ENCODE results near the gene SART1.
"Not testable (repeated sequence)": the region's sequence is repeated elsewhere in the genome, so short reads cannot be mapped to it uniquely, and the experiment has no call there.

Gene SART1

DNA sequence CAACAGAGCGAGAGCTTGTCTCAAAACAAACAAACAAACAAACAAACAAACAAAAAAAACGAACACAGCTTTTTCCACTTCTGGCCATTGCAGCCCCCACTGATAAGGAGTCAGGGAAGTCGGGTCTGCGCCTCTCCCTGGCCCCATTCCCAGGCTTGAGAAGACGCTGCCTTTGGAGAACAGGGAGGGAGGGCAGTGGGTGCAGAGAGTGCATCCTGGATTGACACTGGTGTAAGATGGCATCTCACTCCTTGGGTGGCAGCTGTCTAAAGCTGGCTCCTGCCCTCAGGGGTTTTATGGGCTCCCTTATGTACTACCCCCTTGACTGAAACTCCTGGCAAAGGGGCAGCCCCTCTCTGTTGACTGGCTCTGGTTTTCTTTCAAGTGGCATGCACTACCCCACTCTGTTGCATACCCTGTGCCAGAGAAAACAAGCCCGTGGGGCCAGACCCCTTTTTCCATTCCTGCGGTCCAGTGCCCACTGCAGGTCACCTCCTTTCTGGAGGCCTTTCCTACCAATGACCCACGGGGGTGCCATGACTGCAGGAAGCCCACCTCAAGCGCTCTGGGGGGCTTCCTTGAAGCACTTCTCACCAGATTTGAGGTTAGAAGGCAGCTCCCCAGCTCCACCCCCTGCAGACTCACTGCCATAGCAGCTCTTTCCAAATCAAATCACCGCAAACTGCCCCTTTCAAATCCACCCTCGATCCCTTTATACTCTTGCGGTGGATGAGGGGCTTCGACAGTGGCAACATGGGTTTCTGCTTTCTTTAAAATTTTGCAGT lies 29.6 kb upstream of the SART1 start:
- no peak for DNase-seq (ENCODE audit: low read depth in 2 of 2)

DNA sequence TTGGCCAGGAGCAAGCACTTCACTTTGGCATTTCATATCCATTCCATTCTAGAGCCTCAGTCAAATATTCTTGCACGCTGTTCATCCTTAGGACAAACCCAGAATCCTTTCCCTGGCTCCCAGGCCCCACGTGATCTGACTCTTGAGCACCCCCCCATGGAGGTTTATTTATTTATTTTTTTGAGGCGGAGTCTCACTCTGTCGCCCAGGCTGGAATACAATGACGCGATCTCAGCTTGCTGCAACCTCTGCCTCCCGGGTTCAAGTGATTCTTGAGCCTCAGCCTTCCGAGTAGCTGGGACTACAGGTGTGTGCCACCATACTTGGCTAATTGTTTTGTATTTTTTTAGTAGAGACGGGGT lies 29.0 kb upstream of the SART1 start:
- no peak for DNase-seq (ENCODE audit: low read depth in 2 of 2)

DNA sequence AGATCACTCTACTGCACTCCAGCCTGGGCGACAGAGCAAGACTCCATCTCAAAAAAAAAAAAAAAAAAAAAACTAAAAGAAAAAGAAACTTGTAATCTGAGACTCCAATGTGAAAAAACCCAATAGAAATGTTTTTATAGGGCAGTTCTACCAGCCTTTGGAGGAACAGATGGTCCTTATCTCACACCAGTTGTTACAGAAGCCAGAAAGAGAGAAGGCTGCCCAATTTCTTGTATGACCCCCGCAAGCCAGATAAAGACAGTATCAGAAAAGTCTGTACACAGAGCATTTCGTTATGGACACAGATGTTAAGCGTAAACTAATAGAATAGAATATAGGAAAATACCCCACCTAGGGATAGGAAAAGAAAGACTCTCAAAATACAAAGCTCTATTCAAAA lies 27.5 kb upstream of the SART1 start:
- no peak for DNase-seq (ENCODE audit: low read depth in 2 of 2)

DNA sequence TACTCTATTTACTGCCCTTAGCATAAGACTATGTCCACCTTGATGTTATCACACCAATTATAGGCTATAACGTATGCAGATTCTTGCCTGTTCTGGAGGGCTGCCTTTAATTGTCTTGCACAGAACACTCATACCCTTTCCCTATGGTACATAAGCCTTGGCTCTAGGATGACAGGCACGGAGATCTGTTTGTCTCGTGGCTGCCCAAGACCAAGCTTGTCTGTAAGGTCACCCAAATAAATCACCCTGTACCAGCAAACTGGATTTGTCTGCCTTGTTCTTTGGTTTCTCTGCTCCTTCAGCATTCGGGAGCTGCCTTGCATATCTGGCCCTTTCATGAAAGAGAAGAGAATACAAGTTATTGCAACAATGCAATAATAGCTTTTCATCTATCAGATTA lies 23.8 kb upstream of the SART1 start:
- no peak for DNase-seq (ENCODE audit: low read depth in 2 of 2)

DNA sequence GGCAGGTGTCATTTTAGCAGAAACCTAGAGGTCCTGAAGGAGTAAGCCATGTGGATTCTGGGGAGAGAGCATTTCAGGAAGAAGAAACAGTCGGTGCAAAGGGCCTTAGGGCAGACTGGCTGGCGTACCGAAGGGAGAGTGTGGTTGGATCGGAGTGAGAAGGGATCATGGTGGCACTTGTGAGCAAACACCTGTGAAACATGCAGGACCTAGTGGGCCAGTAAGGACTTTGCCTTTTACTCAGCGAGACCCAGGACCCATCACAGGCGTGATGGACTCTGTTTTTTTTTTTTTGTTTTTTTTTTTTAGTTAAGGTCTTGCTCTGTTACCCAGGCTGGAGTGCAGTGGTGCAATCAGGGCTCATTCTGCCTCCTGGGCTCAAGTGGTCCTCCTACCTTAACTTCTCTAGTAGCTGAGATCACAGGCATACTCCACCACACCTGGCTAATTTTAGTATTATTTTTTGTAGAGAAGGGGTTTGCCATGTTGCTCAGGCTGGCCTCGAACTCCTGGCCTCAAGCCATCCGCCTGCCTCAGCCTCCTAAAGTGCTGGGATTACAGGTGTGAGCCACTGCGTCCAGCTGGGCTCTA lies 19.7 kb upstream of the SART1 start:
- no peak for DNase-seq (ENCODE audit: low read depth in 2 of 2)

DNA sequence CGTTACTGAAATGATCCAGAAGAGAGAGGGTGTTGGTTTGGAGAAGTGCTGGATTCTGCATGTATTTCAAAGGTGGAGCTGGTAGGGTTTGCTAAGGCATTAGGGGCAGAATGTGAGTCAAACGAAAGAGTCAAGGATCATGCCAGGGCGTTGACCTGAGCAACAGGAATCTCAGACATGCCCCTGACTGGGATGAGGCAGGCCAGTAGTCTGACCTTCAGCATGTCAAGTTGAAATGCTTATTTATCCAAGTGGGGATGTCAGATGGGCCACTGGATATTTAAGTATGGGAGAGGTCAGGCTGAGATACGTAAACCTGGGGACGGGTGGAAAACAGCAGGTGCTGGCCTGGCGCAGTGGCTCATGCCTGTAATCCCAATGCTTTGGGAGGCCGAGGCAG lies 19.0 kb upstream of the SART1 start:
- no peak for DNase-seq (ENCODE audit: low read depth in 2 of 2)

DNA sequence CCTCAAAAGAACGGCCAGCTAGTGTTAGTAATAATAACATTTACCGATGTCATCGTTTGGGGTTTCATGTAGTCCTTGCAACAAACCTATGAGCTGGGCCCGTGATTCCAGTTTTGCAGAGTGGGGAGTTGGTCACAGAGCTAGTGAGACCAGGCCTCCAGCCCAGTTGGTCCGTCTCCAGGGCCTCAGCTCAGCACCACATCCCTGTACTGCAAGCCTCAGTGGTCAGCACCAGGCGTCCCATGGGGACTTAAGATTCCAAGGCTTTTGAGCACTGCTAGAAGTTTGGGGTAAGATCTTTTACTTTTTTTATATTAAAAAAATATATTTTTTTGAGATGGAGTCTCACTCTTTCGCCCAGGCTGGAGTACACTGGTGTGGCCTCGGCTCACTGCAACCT lies 17.3 kb upstream of the SART1 start:
- DNase-seq (ENCODE audit: low read depth in 2 of 2): no peak

DNA sequence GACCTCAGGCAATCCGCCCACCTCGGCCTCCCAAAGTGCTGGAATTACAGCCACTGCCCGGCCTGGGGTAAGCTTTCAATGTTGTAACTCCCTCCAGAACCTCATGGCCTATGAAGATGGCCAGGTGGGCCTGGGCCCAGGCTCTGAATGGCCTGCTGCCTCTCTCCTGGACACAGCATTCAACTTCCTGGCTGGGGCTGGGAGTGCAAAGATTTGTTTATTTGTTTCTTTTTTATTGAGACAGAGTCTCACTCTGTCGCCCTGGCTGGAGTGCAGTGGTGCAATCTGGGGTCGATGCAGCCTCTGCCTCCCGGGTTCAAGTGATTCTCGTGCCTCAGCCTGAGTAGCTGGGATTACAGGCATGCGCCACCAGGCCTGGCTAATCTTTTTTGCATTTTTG lies 16.8 kb upstream of the SART1 start:
- DNase-seq (ENCODE audit: low read depth in 2 of 2): no peak

DNA sequence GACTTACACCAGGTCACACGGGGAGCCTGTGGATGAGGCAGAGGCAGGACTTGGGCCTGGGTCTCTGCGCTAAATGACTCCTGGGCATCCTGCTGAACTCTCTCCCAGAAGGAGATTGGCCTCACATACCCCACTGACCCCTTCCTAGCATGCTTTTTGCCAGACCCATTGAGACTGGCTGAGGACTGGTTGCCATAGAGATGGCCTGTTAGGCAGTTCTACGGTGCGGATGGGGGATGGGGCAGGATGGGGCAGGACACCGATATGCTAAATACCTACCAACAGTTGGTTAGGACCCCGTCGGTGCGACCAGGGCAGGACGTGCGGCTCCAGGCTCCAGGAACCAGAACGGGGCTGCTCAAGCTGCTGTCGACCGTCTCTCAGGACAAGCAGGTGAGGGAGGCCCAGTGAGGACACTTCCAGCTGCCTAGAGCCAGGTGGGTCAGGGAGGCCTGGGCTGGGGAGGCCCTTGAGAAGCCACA lies 16.1 kb upstream of the SART1 start, which contains the start of gene TSGA10IP:
Gene TSGA10IP, plus strand, starts transcription at position 51 of the 482 bp plus-strand sequence. Its CDS starts 196 bp downstream, at position 247.
- no peak for DNase-seq (ENCODE audit: low read depth in 2 of 2)

DNA sequence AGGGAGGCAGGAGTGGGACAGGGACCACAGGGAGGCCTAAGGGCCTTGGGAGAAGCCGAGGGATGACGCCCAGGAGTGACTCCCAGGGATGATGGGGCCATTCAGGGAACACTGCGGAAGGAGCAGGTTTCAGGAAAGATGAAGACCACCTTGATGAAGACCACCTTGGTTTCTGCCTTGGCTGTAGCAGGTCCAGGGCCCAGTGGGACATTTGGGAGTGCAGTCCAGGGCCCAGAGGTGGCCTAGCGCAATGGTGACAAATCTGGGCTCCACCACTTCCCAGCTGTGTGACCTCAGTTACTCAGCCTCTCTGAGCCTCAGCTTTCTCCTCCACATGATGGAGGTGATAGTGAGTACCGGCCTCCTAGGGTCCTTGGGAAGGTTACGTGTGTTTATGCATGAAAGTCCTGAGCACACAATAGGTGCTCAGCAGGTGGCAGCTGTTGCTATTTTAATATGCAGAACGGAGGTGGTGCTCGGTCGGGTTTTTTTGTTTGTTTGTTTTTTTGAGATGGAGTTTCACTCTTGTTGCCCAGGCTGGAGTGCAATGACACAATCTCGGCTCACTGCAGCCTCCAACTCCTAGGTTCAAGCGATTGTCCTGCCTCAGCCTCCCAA lies 15.5 kb upstream of the SART1 start:
- DNase-seq (ENCODE audit: low read depth in 2 of 2): no peak

DNA sequence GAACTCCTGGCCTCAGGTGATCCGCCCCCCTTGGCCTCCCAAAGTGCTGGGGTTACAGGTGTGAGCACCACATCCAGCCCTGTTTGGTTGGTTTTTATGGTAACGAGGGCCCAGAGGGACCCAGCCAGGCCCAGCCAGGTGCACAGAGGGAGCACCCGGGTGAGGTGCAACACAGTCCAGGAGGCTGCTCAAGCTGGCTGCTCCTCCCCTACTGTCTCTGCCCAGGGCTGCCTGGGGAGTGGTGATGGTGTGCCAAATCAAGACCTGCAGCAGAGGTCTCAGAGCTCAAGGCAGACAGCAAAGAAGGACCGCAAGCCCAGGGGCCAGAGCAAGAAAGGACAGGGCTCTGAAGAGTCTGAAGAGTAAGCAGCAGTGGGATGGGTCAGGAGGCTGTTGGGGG lies 14.9 kb upstream of the SART1 start:
- DNase-seq (ENCODE audit: low read depth in 2 of 2): no peak

DNA sequence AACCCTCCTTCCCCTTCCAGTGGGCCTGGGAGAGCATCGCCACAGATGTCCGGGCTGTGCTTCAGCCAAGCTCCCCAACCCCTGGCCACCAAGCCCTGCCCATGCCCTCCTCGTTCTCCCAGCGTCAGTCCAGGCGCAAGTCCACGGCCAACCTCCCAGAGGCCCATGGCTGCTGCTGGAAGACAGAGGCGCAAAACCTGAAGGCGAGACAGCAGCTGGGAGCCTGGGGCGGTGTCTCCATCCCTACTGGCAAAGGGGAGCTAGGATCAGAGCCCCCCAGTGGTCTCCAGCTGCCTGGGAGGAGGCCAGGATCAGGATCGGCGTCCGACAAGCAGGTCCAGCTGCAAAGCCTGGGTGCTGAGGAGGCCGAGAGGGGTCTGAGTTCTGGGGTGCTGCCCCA lies 14.4 kb upstream of the SART1 start:
- no peak for DNase-seq (ENCODE audit: low read depth in 2 of 2)

DNA sequence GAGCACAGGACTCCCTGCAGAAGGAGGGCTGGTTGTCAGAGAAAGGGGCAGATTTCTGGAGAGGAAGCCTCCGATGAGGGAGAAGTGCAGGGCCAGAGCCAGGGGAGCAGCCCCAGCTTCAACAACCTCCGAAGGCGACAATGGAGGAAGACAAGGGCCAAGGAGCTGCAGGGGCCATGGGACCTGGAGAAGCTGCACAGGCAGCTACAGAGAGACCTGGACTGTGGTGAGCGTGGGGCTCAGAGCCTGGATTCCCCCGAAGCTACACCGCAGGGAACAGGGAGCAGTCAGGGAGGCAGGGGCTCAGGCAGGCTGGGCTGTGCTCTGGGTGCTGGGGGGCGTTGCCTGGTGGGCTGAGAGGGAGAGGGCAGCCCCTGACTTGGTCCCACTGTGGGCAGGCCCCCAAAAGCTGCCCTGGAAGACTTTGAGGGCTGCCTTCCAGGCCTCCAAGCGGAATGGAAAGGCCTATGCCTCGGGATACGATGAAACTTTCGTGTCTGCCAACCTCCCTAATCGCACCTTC lies 13.9 kb upstream of the SART1 start:
- no peak for DNase-seq (ENCODE audit: low read depth in 2 of 2)

DNA sequence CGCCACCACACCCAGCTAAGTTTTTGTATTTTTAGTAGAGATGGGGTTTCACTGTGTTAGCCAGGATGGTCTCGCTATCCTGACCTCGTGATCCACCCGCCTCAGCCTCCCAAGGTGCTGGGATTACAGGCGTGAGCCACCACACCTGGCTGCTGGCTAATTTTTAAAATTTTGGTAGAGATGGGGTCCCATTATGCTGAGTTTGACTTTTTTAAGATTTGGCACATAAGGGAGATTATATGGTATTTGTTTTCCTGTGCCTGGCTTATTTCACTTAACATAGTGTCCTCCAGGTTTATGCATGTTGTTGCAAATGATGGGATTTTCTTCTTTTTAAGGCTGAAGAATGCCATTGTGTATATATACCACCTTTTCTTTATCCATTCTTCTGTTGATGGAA lies 10.8 kb upstream of the SART1 start:
- DNase-seq (ENCODE audit: low read depth in 2 of 2): not testable (repeated sequence)

DNA sequence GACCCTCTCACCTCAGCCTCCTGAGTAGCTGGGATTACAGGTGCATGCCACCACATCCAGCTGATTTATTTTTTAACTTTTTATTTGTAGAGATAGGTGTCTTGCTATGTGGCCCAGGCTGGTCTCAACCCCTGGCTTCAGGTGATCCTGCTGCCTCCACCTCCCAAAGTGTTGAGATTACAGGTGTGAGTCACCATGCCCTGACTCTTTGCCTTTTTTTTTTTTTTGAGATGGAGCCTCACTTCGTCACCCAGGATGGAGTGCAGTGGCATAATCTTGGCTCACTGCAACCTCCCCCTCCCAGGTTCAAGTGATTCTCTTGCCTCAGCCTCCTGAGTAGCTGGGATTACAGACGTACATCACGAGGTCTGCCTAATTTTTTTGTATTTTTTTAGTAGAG lies 9.9 kb upstream of the SART1 start:
- not testable (repeated sequence) for DNase-seq (ENCODE audit: low read depth in 2 of 2)

DNA sequence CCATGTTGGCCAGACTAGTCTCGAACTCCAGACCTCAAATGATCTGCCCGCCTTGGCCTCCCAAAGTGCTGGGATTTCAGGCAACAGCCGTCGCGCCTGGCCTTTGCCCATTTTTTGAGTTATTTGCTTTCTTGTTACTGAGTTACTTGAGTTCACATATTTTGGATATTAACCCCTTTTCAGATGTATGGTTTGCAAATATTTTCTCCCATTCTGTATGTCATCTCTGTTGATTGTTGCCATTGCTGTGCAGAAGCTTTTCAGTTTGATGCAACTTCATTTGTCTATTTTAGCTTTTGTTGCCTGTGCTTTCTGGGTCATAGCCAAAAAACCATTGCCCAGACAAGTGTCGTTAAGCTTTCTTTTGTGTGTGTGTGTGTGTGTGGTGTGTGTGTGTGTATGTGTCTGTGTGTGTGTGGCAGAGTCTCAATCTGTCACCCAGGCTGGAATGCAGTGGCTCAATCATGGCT lies 9.4 kb upstream of the SART1 start:
- DNase-seq (ENCODE audit: low read depth in 2 of 2): no peak

DNA sequence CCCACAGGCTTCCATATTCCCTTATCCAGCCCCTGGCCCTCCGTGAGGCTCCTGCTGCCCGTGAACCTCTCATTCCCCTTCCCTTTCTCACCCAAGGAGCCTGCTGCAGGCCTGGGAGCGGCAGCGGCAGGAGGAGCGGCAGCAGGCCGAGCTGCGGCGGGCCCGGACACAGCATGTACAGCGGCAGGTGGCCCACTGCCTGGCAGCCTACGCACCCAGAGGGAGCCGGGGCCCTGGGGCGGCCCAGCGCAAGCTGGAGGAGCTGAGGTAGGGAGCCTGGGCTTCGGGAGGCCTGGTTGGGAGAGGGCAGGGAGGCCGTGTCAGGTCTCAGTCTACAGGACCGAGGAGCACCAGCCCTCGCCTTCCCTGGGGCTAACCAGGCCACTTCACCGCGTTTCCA lies 8.1 kb upstream of the SART1 start:
- DNase-seq (ENCODE audit: low read depth in 2 of 2): no peak

DNA sequence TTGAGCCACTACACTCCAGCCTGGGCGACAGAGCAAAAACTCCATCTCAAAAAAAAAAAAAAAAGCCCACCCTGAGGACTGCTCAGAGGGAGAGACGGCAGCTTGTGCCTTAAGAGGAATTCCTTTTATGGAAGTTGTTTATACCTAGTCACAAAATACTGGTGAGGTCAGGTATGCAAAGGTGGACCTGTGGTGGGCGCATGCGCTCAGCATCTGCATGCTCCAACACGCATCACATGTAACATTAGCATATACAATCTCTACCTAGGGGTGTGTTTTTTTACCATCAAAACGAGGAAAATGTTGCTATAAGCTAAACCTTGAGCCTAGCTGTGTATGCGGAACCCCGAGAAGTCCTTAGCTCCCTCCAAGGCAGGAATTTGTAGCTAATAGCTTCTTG lies 6.8 kb upstream of the SART1 start:
- no peak for DNase-seq (ENCODE audit: low read depth in 2 of 2)

DNA sequence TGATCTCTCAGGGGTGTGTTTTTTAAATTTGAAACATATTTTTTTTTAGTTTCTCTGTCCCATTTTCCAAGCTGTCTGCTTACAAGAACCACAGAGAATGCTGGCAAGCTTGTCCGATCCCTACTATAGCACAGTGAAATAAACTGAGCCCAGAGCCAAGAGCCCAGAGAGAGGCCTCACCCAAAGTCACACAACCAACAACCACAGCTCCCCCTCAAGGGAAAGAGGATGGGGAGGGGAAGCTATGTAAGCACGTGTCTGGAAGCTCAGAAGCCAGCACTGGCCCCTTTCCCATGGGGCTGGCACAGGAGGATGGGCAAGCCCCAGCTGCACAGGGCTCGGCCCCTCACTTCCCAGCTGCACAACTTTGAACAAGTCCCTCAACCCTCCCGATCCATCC lies 3.2 kb upstream of the SART1 start:
- DNase-seq (ENCODE audit: low read depth in 2 of 2): no peak

DNA sequence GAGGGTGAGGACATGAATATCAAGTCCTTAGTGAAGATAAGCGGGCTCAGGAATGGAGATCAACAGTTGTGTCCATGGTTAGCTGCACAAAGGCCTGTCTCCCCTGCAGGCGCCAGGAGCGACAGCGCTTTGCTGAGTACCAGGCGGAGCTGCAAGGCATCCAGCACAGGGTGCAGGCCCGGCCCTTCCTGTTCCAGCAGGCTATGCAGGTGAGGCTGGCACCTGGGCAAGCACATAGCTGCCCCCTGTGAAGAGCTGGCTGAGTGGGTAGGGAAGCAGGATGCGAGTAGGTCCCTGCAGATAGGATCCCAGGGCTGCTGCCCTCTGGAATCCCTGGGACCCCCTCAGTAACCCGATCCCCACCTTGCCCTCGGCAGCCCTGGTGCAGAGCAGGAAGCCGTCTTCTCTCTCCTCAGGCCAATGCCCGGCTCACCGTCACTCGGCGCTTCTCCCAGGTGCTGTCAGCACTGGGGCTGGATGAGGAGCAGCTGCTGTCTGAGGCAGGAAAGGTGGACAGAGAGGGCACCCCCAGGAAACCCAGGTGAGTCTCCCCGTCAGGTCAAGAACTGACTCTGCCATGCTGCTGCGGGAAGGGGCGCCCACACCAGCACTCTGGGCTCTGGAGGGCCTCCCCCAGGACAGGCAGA lies 2.6 kb upstream of the SART1 start:
- no peak for DNase-seq (ENCODE audit: low read depth in 2 of 2)

DNA sequence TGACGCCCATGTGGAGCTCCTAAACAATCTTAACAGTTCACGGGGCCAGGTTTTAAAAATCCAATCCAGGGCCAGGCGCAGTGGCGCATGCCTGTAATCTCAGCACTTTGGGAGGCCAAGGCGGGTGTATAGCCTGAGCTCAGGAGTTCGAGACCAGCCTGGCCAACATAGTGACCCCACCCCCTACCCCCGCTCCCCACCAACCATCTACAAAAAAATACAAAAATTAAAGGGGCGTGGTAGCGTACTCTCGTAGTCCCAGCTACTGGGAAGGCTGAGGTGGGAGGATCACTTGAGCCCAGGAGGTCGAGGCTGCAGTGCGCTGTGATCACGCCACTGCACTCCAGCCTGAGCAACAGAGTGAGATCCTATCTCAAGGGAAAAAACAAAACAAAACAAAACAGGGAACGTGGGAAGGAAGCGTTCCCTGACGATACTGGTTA lies 689 bp upstream of the SART1 start:
- no peak for DNase-seq (ENCODE audit: low read depth in 2 of 2)

DNA sequence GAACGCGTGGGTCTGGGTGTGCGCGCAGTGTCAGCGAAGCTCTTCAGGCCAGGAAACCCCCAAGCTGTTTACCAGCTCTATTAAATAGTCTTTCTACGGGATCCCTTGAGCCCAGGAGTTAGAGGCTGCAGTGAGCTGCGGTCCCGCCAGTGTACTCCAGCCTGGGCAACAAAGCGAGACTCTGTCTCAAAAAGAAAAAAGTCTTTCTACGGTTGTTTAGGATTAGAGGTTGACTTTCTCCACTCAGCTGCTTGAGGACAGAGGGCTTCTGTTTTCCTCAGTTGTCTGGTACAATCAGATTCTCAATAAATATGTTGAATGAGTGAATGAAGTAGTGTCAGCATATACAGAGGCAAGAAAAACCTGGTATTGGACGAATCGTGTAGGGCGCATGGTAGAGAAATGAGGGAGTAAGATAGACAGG lies 619 bp downstream of the SART1 start:
- DNase-seq (ENCODE audit: low read depth in 2 of 2): no peak
